GM12878 (cell line): ENCODE measurements around the gene NAT14. TPM values are rescaled to one million over a fixed set of nuclear protein-coding genes. Genes with fewer than 3 reads are reported as not detected.

Experiments used
- ATAC-seq: fragments of 200-7000 bp; cut with Tn5 transposase; 3 replicates; pipeline ENCODE4 v1.9.1; 2020; ENCODE audit warnings: mild to moderate bottlenecking, moderate library complexity
- BruUV-seq: library from RNA; stranded (reverse); fragments of 400-500 nt; replicated peaks from 2 replicates; lab custom pipeline; 2021; lab: Mats Ljungman, UMichigan
- CTCF ChIA-PET: fragments of 300-600 bp; sonication (Branson Sonifier 250); formaldehyde crosslinking; extraction: SDS; loops from one replicate; lab custom pipeline; 2021; ENCODE audit warnings: inconsistent platforms; lab: Yijun Ruan, JAX
- POLR2A ChIA-PET: fragments of 350-600 bp; formaldehyde crosslinking; extraction: SDS; loops from one replicate; lab custom pipeline; 2021; ENCODE audit warnings: inconsistent platforms; lab: Charles Lee
- RAD21 ChIA-PET: fragments of 300-600 bp; sonication (Branson Sonifier 250); formaldehyde crosslinking; loops from one replicate; lab custom pipeline; 2023; ENCODE audit warnings: antibody characterized with exemption; ENCODE audit not compliant: unreplicated experiment; lab: Charles Lee
- SMC1A ChIA-PET: fragments of 300-600 bp; sonication (Branson Sonifier 250); formaldehyde crosslinking; loops from one replicate; lab custom pipeline; 2023; ENCODE audit not compliant: unreplicated experiment, uncharacterized antibody; lab: Charles Lee
- DNase-seq: peaks from one replicate; pipeline ENCODE4 v3.0.0-alpha.2; 2011; ENCODE audit warnings: low read depth, low spot score
- FAIRE-seq: peaks from 3 replicates; lab custom pipeline; 2011; peaks lifted over from hg19 to GRCh38; lab: Jason Lieb, UNC
- H2AFZ ChIP-seq: 2 replicates; pipeline ENCODE4 v1.6.0; 2011; ENCODE audit warnings: low read depth, low read length, control low read depth; ENCODE audit not compliant: control insufficient read depth
- H3K27ac ChIP-seq: 2 replicates; pipeline ENCODE4 v1.5.1; 2011; ENCODE audit warnings: control low read depth; ENCODE audit not compliant: control insufficient read depth, insufficient read depth
- H3K27me3 ChIP-seq, 2 experiments: replicated peaks in 1 of 2; 2 replicates each; pipeline versions ENCODE4 v1.6.0 to v1.6.1; 2011; ENCODE audit warnings: low read length in 1 of 2; ENCODE audit not compliant: control insufficient read depth in 2 of 2, insufficient read depth in 2 of 2
- H3K36me3 ChIP-seq, 2 experiments: 2 replicates each; pipeline ENCODE4 v1.5.1; 2011; ENCODE audit warnings: low read length in 1 of 2; ENCODE audit not compliant: control insufficient read depth in 2 of 2, insufficient read depth in 2 of 2
- H3K4me1 ChIP-seq: 2 replicates; pipeline ENCODE4 v1.6.1; 2011; ENCODE audit warnings: mild to moderate bottlenecking, low read length, moderate library complexity, mixed read lengths; ENCODE audit not compliant: control insufficient read depth, insufficient read depth
- H3K4me2 ChIP-seq: 2 replicates; pipeline ENCODE4 v1.6.0; 2011; ENCODE audit warnings: control low read depth; ENCODE audit not compliant: control insufficient read depth, insufficient read depth
- H3K4me3 ChIP-seq: fragments of 200-600 bp; sonication (generic); 2 replicates; pipeline ENCODE4 v1.5.1; 2016
- H3K79me2 ChIP-seq: 2 replicates; pipeline ENCODE4 v1.6.0; 2011; ENCODE audit warnings: low read length; ENCODE audit not compliant: control insufficient read depth, insufficient read depth
- H3K9ac ChIP-seq: 2 replicates; pipeline ENCODE4 v1.8.0; 2011; ENCODE audit warnings: low read length, control low read depth, mixed read lengths; ENCODE audit not compliant: control insufficient read depth, insufficient read depth
- H3K9me3 ChIP-seq: replicated peaks from 3 replicates; pipeline ENCODE4 v1.5.1; 2011; ENCODE audit warnings: mild to moderate bottlenecking, low read length; ENCODE audit not compliant: control insufficient read depth, insufficient read depth
- H4K20me1 ChIP-seq: 2 replicates; pipeline ENCODE4 v1.6.0; 2011; ENCODE audit not compliant: control insufficient read depth, insufficient read depth
- BCL3 ChIP-seq: IDR thresholded peaks from 2 replicates; pipeline ENCODE4 v1.6.1; 2011; ENCODE audit warnings: borderline replicate concordance, low read depth, mild to moderate bottlenecking, moderate library complexity, low read length; ENCODE audit not compliant: insufficient read depth, poor library complexity, severe bottlenecking
- CBX3 ChIP-seq: fragments of 200-600 bp; sonication (generic); IDR thresholded peaks from 2 replicates; pipeline ENCODE4 v1.6.1; 2016; ENCODE audit warnings: low read depth, borderline replicate concordance
- DPF2 ChIP-seq: fragments of 450-650 bp; IDR thresholded peaks from 2 replicates; pipeline ENCODE4 v1.6.1; 2017; ENCODE audit warnings: mild to moderate bottlenecking
- ESRRA ChIP-seq: IDR thresholded peaks from 2 replicates; pipeline ENCODE4 v1.6.1; 2012; ENCODE audit warnings: mild to moderate bottlenecking, low read length, improper control_type of control experiment
- GABPA ChIP-seq: IDR thresholded peaks from 2 replicates; pipeline ENCODE4 v1.6.1; 2014; ENCODE audit warnings: antibody characterized with exemption, low read depth, mild to moderate bottlenecking, inconsistent platforms
- IKZF2 ChIP-seq, 2 experiments: fragments of 450-650 bp; IDR thresholded peaks; 2 replicates each; pipeline ENCODE4 v1.6.1; 2017; ENCODE audit warnings: mild to moderate bottlenecking in 2 of 2, moderate library complexity in 2 of 2
- JUNB ChIP-seq: IDR thresholded peaks from 2 replicates; pipeline ENCODE4 v1.6.1; 2016; ENCODE audit warnings: antibody characterized with exemption, mild to moderate bottlenecking
- MEF2B ChIP-seq: fragments of 450-650 bp; IDR thresholded peaks from 2 replicates; pipeline ENCODE4 v1.6.1; 2018; ENCODE audit warnings: mild to moderate bottlenecking, moderate library complexity; ENCODE audit not compliant: partially characterized antibody, poor library complexity, severe bottlenecking
- NFIC ChIP-seq: IDR thresholded peaks from 2 replicates; pipeline ENCODE4 v1.6.1; 2012; ENCODE audit warnings: low read depth, mild to moderate bottlenecking, inconsistent platforms, low read length, moderate library complexity
- NR2C1 ChIP-seq: fragments of 450-650 bp; IDR thresholded peaks from 2 replicates; pipeline ENCODE4 v1.6.1; 2017; ENCODE audit warnings: antibody characterized with exemption, mild to moderate bottlenecking, moderate library complexity
- SMAD1 ChIP-seq: fragments of 450-650 bp; IDR thresholded peaks from 2 replicates; pipeline ENCODE4 v1.6.1; 2018; ENCODE audit warnings: mild to moderate bottlenecking, low read depth; ENCODE audit not compliant: partially characterized antibody
- WGBS: methylation state at CpG from one replicate; pipeline ENCODE4 v1.1.6; 2016; ENCODE audit warnings: low lambda C conversion rate; ENCODE audit not compliant: insufficient replicate concordance, insufficient coverage; ENCODE audit errors: missing lambda C conversion rate; 5-methylcytosine and 5-hydroxymethylcytosine counted together
- in situ Hi-C: fragments of 300-500 bp; cut with MboI; formaldehyde crosslinking; loops from 9 replicates; pipeline ENCODE4 v1.14.3; 2018; ENCODE audit warnings: mixed read lengths
- intact Hi-C: fragments of 100-400 bp; cut with micrococcal nuclease; formaldehyde crosslinking; loops from one replicate; pipeline ENCODE4 v1.14.2; 2022; ENCODE audit not compliant: unreplicated experiment
- polyA plus RNA-seq, 11 experiments: library from polyadenylated mRNA; depleted of rRNA in 4 of 11; unstranded in 6 of 11; stranded (reverse) in 5 of 11; fragments of >200 nt; fragmentation: Nextera tagmentation in 4 of 11; fragmentation: Illumina TruSeq in 1 of 11; extraction: Ambion mirVana in 4 of 11; extraction: Trizol in 1 of 11; gene quantifications; 1 replicate in 1 of 11; 2 replicates in 10 of 11; pipeline versions ENCODE4 v1.2.1 to v1.2.3, GENCODE V29; 2011 to 2016; ENCODE audit warnings: inconsistent platforms in 2 of 11, missing spikeins in 2 of 11, low read depth in 1 of 11
- total RNA-seq, 4 experiments: library from RNA; depleted of rRNA in 3 of 4; stranded (reverse); fragments of >200 nt in 3 of 4; fragmentation: Illumina TruSeq in 1 of 4; extraction: Trizol in 1 of 4; gene quantifications; 2 replicates each; pipeline versions ENCODE4 v1.2.1 to v1.2.3, GENCODE V29; 2013 to 2021
- TF ChIP-seq, protein P1 (sequence below): fragments of 450-650 bp; IDR thresholded peaks from 2 replicates; pipeline ENCODE4 v1.6.1; 2017; ENCODE audit warnings: mild to moderate bottlenecking, moderate library complexity
- TF ChIP-seq, protein P2 (sequence below): fragments of 450-650 bp; IDR thresholded peaks from 2 replicates; pipeline ENCODE4 v1.6.1; 2014; ENCODE audit warnings: mild to moderate bottlenecking
- TF ChIP-seq, protein P3 (sequence below): IDR thresholded peaks from 2 replicates; pipeline ENCODE4 v1.6.1; 2011; ENCODE audit warnings: low read depth, mild to moderate bottlenecking, low read length, moderate library complexity, borderline replicate concordance; ENCODE audit errors: extremely low read depth

NAT14 gene
- total and polyA plus RNA-seq, 10 of the 15 experiments (the other 5 are each of a cell fraction or from before 2014, with no cell fraction given), result 0.87 to 23.6 (median 9.7) TPM

- TF ChIP-seq JUNB, result no peak
- no peak for TF ChIP-seq BCL3
- TF ChIP-seq IKZF2 (IDR thresholded peaks at IDR 0.05), result no peak
These were observed 17.0 kb upstream of the NAT14 start (continued) for GRCh38 chr19:55468054-55468393.

- H2AFZ ChIP-seq, result no peak overlapping the region
- FAIRE-seq, result no peak
- ChIA-PET RAD21 (interaction anchor here (1.2 kb wide), 1 partner anchor 33 kb away, joined by 6 read pairs; no protein-coding TSS in a partner anchor), SMC1A (interaction anchor here (0.8 to 1.0 kb wide), 2 partner anchors 32 to 161 kb away, joined by 3 to 4 read pairs; no protein-coding TSS in a partner anchor), CTCF (interaction anchor here (1.5 to 1.6 kb wide), 2 partner anchors 33 to 160 kb away, joined by 3 to 12 read pairs; no protein-coding TSS in a partner anchor), POLR2A (no interaction called here)
- H3K79me2 ChIP-seq, result no peaks in the 10 kb centered on the region
- no peak overlapping the region for H3K27ac ChIP-seq
- H4K20me1 ChIP-seq, result no peaks in the 10 kb centered on the region
- no TSS peak for BruUV-seq
- no peaks in the 10 kb centered on the region for H3K36me3 ChIP-seq
- no peaks in the 10 kb centered on the region for H3K9me3 ChIP-seq
- intact Hi-C loops (no loop called here), in situ Hi-C loops (no loop called here)
- no peak overlapping the region for H3K4me2 ChIP-seq
- H3K4me3 ChIP-seq, result no peak overlapping the region
- ATAC-seq, result no peak
- H3K27me3 ChIP-seq, result no peaks in the 10 kb centered on the region
- WGBS, result 65% methylated on average over 13 of the region's 13 CpGs
- H3K9ac ChIP-seq, result no peak overlapping the region
- peaks cover 4% of the 10 kb centered on the region; the same call in 1 of the 2 replicates for H3K4me1 ChIP-seq
- DNase-seq, result no peak
- TF ChIP-seq, protein P1, sequence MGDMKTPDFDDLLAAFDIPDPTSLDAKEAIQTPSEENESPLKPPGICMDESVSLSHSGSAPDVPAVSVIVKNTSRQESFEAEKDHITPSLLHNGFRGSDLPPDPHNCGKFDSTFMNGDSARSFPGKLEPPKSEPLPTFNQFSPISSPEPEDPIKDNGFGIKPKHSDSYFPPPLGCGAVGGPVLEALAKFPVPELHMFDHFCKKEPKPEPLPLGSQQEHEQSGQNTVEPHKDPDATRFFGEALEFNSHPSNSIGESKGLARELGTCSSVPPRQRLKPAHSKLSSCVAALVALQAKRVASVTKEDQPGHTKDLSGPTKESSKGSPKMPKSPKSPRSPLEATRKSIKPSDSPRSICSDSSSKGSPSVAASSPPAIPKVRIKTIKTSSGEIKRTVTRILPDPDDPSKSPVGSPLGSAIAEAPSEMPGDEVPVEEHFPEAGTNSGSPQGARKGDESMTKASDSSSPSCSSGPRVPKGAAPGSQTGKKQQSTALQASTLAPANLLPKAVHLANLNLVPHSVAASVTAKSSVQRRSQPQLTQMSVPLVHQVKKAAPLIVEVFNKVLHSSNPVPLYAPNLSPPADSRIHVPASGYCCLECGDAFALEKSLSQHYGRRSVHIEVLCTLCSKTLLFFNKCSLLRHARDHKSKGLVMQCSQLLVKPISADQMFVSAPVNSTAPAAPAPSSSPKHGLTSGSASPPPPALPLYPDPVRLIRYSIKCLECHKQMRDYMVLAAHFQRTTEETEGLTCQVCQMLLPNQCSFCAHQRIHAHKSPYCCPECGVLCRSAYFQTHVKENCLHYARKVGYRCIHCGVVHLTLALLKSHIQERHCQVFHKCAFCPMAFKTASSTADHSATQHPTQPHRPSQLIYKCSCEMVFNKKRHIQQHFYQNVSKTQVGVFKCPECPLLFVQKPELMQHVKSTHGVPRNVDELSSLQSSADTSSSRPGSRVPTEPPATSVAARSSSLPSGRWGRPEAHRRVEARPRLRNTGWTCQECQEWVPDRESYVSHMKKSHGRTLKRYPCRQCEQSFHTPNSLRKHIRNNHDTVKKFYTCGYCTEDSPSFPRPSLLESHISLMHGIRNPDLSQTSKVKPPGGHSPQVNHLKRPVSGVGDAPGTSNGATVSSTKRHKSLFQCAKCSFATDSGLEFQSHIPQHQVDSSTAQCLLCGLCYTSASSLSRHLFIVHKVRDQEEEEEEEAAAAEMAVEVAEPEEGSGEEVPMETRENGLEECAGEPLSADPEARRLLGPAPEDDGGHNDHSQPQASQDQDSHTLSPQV, result no peak
- TF ChIP-seq CBX3 (no peak), NFIC (no peak), BCL3 (no peak), GABPA (no peak), SMAD1 (no peak), MEF2B (no peak), ESRRA (no peak), DPF2 (no peak), NR2C1 (no peak)
- TF ChIP-seq, protein P2, sequence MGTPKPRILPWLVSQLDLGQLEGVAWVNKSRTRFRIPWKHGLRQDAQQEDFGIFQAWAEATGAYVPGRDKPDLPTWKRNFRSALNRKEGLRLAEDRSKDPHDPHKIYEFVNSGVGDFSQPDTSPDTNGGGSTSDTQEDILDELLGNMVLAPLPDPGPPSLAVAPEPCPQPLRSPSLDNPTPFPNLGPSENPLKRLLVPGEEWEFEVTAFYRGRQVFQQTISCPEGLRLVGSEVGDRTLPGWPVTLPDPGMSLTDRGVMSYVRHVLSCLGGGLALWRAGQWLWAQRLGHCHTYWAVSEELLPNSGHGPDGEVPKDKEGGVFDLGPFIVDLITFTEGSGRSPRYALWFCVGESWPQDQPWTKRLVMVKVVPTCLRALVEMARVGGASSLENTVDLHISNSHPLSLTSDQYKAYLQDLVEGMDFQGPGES, result no peak
- TF ChIP-seq, protein P3, sequence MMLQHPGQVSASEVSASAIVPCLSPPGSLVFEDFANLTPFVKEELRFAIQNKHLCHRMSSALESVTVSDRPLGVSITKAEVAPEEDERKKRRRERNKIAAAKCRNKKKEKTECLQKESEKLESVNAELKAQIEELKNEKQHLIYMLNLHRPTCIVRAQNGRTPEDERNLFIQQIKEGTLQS, result no peak
These were observed 13.7 kb upstream of the NAT14 start for GRCh38 chr19:55471266-55471665.
